Stimulated activated CD4-positive, alpha-beta T cell treated with anti-CD3 and anti-CD28 coated beads, Interleukin-4, amount 100 ng/mL, for 48 hours (primary cell): ENCODE data around the gene ALG6.
"Not testable (repeated sequence)": the region's sequence is repeated elsewhere in the genome, so short reads cannot be mapped to it uniquely, and the experiment has no call there.

Experiments
- DNase-seq, 2 donors: peaks; one replicate each; pipeline ENCODE4 v3.0.0-alpha.2; 2020; ENCODE audit warnings: low read depth in 2 of 2

The ALG6 gene

GRCh38 chr1:63413394-63413793 is 46.0 kb downstream of the ALG6 start:
- DNase-seq = no peak

GRCh38 chr1:63414691-63415365 is 47.4 kb downstream of the ALG6 start:
- no peak for DNase-seq

DNA sequence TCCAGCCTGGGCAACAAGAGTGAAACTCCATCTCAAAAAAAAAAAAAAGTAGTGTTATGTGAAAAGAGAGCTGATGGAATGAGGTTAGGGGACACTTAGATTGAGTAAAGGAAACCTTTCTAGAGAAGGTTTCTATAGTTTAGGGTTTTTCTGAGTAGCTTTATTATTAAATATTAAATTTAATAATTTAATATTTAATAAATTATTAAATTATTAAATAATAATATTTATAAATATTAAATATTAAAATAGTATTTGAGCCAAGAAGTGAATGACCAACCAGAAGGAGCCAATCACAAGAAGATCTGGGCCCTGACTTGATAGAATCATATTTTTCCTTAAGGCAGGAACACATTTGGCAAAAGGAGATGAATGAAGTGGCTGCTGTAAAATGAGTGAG is 50.7 kb downstream of the ALG6 start:
- no peak for DNase-seq

DNA sequence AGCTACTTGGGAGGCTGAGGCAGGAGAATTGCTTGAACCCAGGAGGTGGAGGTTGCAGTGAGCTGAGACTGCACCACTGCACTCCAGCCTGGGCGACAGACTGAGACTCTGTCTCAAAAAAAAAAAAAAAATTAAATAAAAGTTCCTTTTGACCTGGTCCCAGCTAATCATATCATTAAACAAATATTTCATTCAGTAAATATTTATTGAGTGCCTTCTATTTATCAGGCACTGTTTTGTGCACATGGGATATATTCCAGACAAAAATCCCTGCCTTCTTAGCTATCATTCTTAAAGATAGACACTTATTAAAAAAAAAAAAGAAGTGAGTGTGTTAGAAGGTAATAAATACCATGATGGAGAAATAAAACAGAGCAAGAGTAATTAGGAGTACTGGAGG is 53.3 kb downstream of the ALG6 start:
- not testable (repeated sequence) for DNase-seq

- no peak for DNase-seq
Measured at GRCh38 chr1:63423649-63424048, 56.2 kb downstream of the ALG6 start.

- DNase-seq = no peak
Measured at GRCh38 chr1:63428815-63429214, 61.4 kb downstream of the ALG6 start.

- no peak for DNase-seq
Measured at GRCh38 chr1:63429281-63429680, 61.9 kb downstream of the ALG6 start.

DNA sequence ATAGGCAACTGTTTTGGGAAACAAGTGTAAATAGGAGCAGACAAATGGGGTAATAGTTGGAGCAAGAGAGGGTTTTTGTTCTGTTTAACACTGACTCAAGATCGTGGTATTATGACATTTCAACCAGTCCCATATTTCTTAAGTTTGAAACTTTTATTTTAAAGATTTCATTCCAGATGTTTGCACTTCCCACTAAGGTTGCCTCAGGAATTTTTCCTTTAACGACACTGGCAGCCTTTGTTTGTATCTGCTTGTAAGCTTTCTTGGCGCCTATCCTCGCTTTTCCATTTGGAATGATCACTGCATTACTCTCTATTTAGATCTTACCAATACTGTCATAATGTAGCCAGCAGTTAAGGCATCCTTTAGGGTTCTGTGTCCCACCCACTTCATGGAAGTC is 67.7 kb downstream of the ALG6 start:
- DNase-seq = no peak

- no peak for DNase-seq
Measured at GRCh38 chr1:63442141-63442475, 74.7 kb downstream of the ALG6 start.

GRCh38 chr1:63448731-63449246 is 81.4 kb downstream of the ALG6 start:
- no peak for DNase-seq

DNA sequence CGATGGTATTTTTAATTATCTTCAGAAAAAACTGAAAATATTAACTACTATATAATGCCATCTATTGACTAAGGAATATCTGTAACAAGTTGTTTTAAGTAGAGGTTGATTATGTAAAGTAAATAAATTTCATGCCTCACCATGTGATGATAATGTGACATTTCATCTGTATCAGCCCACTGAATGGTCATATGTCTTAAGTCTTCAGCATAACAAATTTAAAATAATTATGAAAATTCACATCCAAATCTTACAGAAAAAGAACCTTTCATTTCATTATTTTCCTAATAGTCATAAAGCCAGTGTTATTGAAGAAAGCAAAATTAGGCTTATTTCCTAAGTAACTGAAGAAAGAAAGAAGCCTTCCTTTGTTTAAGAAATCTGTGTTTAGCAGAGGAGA is 83.0 kb downstream of the ALG6 start:
- no peak for DNase-seq

- DNase-seq = no peak
Measured at GRCh38 chr1:63453232-63453631, 85.8 kb downstream of the ALG6 start.

DNA sequence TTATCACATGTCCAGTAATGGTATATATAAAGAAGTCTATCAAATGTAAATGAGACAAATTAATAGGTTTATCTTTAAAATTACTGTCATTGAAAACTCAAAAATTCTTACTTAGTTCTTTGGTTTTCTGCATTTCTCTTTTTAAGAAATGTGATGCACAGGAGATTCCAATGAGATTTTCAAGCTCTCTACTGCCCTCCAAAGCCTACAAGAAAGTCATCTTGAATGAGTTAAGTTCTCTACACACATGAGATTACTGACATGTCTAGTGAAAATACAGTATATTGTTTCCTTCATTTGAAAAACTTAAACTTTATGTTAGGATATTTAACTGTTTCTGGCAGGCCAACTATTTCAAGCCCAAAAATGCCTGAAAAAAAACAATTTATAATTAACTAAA is 86.8 kb downstream of the ALG6 start:
- DNase-seq = no peak

DNA sequence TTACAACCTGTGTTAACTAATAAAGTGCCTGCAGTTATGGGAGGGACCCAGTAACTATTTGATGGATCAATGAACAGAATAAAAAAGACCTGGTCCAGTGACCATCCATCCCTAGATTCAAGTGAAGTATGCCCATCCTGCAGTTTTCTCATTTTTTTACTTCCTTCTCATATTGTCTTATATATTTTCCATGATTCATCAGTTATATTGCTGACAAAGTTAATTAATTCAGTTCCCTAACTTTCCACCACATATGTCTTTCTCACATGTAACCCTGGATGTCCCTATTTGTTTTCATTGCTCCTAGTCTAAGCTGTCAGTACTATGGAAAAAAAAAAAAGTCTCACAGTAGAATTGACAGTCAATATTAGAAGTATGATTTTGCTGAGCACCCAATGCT is 91.3 kb downstream of the ALG6 start:
- no peak for DNase-seq

DNA sequence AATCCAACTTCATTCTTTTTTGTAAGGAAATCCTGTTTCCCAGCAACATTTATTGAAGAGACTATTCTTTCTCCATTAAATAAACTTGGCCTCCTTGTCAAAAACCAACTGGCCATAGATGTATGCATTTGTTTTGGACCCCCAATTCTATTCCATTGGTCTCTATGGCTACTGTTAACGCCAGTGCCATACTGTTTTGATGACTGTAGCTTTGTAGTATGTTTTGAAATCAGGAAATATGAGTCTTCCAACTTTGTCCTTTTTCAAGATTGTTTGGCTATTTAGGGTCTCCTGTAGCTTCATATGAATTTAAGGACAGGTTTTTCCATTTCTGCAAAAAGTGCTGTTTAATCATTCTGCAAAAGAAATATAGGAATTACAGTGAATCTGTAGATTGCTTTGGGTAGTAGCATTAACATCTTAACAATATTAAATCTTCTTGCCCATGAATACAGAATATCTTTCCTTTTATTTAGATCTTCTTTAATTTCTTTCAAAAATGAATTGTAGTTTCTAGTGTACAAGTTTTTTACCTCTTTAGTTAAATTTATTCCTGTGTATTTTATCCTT is 94.3 kb downstream of the ALG6 start:
- no peak for DNase-seq

DNA sequence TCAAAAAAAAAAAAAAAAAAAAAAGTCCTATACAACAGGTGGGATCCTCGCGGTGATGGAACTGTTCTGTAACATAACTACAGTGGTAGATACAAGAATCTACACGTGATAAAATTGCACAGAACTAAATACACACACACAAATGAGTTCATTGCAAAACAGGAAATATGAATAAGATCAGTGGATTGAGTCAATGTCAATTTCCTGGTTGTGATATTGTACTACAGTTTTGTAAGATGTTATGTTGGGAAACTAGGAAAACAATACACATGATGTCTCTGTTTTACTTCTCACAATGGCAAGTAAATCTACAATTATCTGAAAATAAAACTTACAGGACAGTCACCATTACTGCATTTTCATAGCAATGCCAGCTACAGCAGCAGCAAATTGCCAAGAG is 95.8 kb downstream of the ALG6 start:
- DNase-seq = no peak

DNA sequence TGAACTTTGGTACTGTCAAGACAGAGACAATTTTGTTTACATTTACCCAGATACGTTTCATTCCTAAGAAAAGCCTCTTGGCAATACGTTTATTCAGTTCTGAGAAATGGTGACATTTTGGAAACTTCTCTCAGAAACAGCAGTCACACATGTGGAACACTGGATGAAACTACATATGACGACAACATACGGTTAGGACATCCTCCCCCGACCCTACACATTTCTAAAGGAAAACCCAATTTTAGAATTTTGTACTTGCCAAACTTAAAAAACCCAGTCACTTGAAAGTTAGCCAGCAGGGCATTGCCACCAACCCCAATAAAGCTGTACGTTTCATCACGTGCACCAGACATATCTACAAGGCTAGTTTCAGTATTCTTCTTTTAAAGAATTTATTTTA is 98.8 kb downstream of the ALG6 start:
- no peak for DNase-seq

- DNase-seq = no peak
Measured at GRCh38 chr1:63466759-63467158, 99.3 kb downstream of the ALG6 start.

DNA sequence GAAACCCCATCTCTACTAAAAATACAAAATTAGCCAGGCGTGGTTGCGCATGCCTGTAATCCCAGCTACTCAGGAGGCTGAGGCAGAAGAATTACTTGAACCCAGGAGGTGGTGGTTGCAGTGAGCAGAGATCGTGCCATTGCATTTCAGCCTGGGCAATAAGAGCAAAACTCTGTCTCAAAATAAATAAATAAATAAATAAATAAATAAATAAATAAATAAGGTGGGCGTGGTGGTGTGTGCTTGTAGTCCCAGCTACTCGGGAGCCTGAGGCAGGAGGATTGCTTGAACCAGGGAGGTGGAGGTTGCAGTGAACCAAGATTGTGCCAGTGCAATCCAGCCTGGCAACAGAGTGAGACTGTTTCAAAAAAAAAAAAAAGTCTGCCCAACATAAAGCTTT is 101.3 kb downstream of the ALG6 start:
- DNase-seq = not testable (repeated sequence)

DNA sequence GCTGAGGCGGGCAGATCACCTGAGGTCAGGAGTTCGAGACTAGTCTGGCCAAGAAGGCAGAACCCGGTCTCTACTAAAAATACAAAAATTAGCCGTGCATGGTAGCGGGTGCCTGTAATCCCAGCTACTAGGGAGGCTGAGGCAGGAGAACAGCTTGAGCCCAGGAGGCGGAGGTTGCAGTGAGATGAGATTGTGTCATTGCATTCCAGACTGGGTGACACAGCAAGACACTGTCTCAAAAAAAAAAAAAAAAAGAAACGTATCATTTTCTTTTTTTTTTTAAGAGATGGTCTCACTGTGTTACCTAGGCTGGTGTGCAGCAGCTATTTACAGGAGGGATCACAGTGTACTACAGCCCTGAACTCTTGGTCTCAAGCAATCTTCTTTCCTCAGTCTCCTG is 108.3 kb downstream of the ALG6 start:
- no peak for DNase-seq

DNA sequence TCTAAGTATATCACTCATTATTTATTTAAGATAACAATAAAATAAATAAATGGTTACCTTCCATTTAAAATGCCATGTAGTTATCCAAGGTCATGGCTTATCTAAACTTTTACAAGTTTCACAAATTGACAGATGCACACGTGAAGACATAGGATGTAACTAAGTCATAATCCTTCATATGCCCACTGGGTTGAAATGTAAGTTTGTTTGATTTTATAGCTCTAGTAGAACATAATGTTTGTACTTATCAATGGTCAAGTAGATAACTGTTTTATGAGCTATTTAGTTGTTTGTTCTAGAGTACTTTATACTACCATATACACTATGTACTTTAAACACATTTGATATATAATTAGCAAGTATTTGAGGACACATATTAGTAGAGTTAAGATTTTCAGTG is 112.6 kb downstream of the ALG6 start:
- DNase-seq = no peak

GRCh38 chr1:63486629-63487028 is 119.2 kb downstream of the ALG6 start:
- DNase-seq = no peak

- no peak for DNase-seq
Measured at GRCh38 chr1:63487336-63488065, 120.1 kb downstream of the ALG6 start.
